Muscle of leg (tissue), 11 donors: ENCODE results near the gene PRDM16. TPM values are rescaled to one million over a fixed set of nuclear protein-coding genes. Genes with fewer than 3 reads are reported as not detected.

Experiments
- DNase-seq: peaks from one replicate; pipeline ENCODE4 v3.0.0; 2013
- H3K27ac ChIP-seq: one replicate; pipeline ENCODE4 v1.5.1; 2013; ENCODE audit warnings: mild to moderate bottlenecking, low read length, control low read depth
- H3K27me3 ChIP-seq: one replicate; pipeline ENCODE4 v1.6.1; 2013; ENCODE audit warnings: low read length; ENCODE audit not compliant: control insufficient read depth, insufficient read depth
- H3K36me3 ChIP-seq: one replicate; pipeline ENCODE4 v1.6.1; 2013; ENCODE audit warnings: low read length; ENCODE audit not compliant: control insufficient read depth, insufficient read depth
- H3K4me1 ChIP-seq: one replicate; pipeline ENCODE4 v1.6.1; 2013; ENCODE audit warnings: low read length; ENCODE audit not compliant: control insufficient read depth, insufficient read depth
- H3K4me3 ChIP-seq: one replicate; pipeline ENCODE4 v1.5.1; 2013; ENCODE audit warnings: low read length, control low read depth
- H3K9me3 ChIP-seq: replicated peaks from 2 replicates; pipeline ENCODE4 v1.6.1; 2013; ENCODE audit warnings: low read depth, low read length; ENCODE audit not compliant: control insufficient read depth
- WGBS: methylation state at CpG from one replicate; pipeline ENCODE4 v1.1.5; 2013; ENCODE audit warnings: missing lambda C conversion rate; ENCODE audit not compliant: insufficient coverage; 5-methylcytosine and 5-hydroxymethylcytosine counted together
- polyA plus RNA-seq, 8 donors: library from polyadenylated mRNA; unstranded; fragments of 120-200 nt; gene quantifications; one replicate each; pipeline versions ENCODE4 v1.2.1 to v1.2.3, GENCODE V29; 2013; ENCODE audit warnings: inconsistent platforms in 1 of 8, low replicate concordance in 1 of 8; ENCODE audit not compliant: insufficient read length in 8 of 8, insufficient read depth in 1 of 8
- total RNA-seq: library from RNA; stranded (reverse); fragments of 120-200 nt; gene quantifications from one replicate; pipeline ENCODE4 v1.2.4, GENCODE V29; 2013

Gene PRDM16
- total and polyA plus RNA-seq, 9 donors = 0.43 to 1.9 (median 0.95) TPM

DNA sequence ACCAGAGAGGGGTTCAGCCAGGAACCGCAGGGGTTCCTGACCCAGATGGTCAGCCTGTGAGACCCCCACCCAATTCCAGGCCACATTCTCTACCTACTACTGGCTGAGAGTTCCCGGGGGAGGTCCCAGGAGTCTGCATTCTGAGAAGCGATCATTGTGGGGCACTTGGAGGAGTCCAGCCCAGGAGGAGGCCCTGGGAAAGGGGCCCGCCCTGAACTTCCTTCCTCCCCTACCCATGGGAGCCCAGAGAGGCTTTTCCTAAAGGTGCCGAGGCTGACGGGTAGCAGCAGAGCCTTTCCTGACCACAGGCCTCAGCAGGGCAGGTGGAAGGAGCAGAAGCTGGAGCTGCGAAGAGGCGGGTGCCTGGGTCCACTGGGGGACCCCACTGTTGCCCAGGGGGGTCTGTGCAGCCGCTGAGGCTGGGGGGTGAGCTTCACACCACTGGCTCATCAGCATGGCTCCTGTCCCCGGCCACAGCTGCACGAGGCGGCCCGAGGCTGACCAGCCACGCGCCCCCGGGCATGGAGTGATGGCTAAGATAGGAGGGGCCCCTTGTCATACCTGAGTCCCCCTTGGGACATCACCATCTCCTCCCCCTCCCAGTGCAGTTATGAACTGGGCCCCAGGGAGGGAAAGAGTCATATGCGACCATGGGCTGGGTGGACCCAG, 127.7 kb downstream of the PRDM16 start:
- peaks cover 10% of the 10 kb centered on the region for H3K4me1 ChIP-seq
- H3K27me3 ChIP-seq = peaks cover 2% of the 10 kb centered on the region

DNA sequence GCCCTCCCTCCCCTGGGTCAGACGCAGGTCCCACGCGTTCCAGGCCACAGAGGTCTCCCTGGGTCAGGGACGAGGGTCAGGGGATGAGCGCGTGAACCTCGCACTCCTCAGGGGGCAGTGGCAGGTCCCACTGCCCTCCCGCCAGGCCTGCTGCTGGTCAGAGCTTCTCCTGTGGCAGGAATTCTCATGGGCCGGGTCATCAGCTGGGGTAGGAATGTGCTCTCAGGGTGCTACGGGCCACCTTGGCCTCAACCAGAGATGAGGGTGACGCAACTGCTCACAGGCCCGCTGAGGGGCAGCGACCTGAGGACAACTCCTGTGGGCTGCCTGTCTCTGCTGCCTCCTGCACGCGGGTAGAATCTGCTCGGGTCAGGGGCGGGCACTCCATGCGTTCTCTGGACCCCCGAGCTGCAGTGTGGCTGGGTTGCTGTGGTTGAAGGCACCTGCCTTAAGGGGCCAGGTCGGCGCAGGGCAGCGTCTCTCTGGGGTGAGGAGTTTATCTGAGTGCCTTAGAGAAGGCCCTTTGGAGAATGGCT, 128.8 kb downstream of the PRDM16 start:
- Histone ChIP-seq H3K4me1 (peaks cover 10% of the 10 kb centered on the region), H3K36me3 (no peaks in the 10 kb centered on the region), H3K9me3 (no peaks in the 10 kb centered on the region), H3K27ac (no peak overlapping the region), H3K4me3 (no peak overlapping the region), H3K27me3 (peaks cover 6% of the 10 kb centered on the region)
- WGBS = 86% methylated on average over 20 of the region's 22 CpGs
- no peak for DNase-seq

More for the DNA sequence above, 127.7 kb downstream of the PRDM16 start:
- H3K9me3 ChIP-seq = peaks cover 2% of the 10 kb centered on the region
- H3K27ac ChIP-seq = no peak overlapping the region
- no peak overlapping the region for H3K4me3 ChIP-seq
- DNase-seq = no peak
- H3K36me3 ChIP-seq = no peaks in the 10 kb centered on the region
- WGBS = 63% methylated on average over 5 of the region's 17 CpGs

- Histone ChIP-seq H3K9me3 (no peaks in the 10 kb centered on the region), H3K4me3 (no peak overlapping the region), H3K27me3 (peaks cover 8% of the 10 kb centered on the region), H3K4me1 (peaks cover 10% of the 10 kb centered on the region), H3K36me3 (no peaks in the 10 kb centered on the region), H3K27ac (no peak overlapping the region)
- 74% methylated on average over 35 of the region's 40 CpGs for WGBS
- DNase-seq = no peak
These were observed 129.6 kb downstream of the PRDM16 start for GRCh38 chr1:3198371-3199271.

GRCh38 chr1:3204725-3205124, 135.7 kb downstream of the PRDM16 start:
- no peaks in the 10 kb centered on the region for H3K9me3 ChIP-seq
- H3K4me1 ChIP-seq = peaks cover 15% of the 10 kb centered on the region
- no peaks in the 10 kb centered on the region for H3K36me3 ChIP-seq
- DNase-seq = no peak
- H3K27ac ChIP-seq = no peak overlapping the region
- peaks cover 60% of the 10 kb centered on the region for H3K27me3 ChIP-seq
- no peak overlapping the region for H3K4me3 ChIP-seq
- 19% methylated on average over 19 of the region's 20 CpGs for WGBS

DNA sequence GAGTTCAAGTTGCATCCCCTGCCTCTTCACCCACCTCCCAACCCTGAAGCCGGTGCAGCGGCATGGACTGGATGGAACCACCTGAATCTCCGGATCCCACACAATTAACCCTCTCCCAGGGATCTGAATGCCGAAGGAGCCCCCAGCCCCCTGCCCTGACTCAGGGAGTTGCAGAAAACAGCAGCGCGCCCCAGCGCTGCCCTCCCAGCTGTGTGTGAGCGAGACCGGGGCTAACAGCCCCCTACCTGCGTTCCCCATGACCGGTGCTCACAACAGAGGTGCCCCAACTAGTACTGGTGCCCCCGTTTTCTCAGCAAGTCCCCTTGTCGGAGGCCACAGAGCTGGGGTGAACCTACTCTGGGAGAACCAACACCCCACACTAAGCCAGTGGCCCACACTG, 136.8 kb downstream of the PRDM16 start:
- 87% methylated on average over 13 of the region's 13 CpGs for WGBS
- no peaks in the 10 kb centered on the region for H3K36me3 ChIP-seq
- peaks cover 59% of the 10 kb centered on the region for H3K27me3 ChIP-seq
- H3K4me3 ChIP-seq = no peak overlapping the region
- no peaks in the 10 kb centered on the region for H3K9me3 ChIP-seq
- peaks cover 15% of the 10 kb centered on the region for H3K4me1 ChIP-seq
- no peak for DNase-seq
- H3K27ac ChIP-seq = no peak overlapping the region

GRCh38 chr1:3206696-3207095, 137.7 kb downstream of the PRDM16 start:
- no peak overlapping the region for H3K4me3 ChIP-seq
- peaks cover 63% of the 10 kb centered on the region for H3K27me3 ChIP-seq
- no peak for DNase-seq
- H3K27ac ChIP-seq = no peak overlapping the region
- H3K4me1 ChIP-seq = peaks cover 15% of the 10 kb centered on the region
- no peaks in the 10 kb centered on the region for H3K9me3 ChIP-seq
- 81% methylated on average over 13 of the region's 13 CpGs for WGBS
- H3K36me3 ChIP-seq = no peaks in the 10 kb centered on the region

GRCh38 chr1:3207217-3207848, 138.3 kb downstream of the PRDM16 start:
- DNase-seq = no peak
- H3K9me3 ChIP-seq = no peaks in the 10 kb centered on the region
- whole genome bisulfite sequencing = 31% methylated on average over 23 of the region's 26 CpGs
- no peak overlapping the region for H3K4me3 ChIP-seq
- peaks cover 63% of the 10 kb centered on the region for H3K27me3 ChIP-seq
- no peaks in the 10 kb centered on the region for H3K36me3 ChIP-seq
- H3K27ac ChIP-seq = no peak overlapping the region
- H3K4me1 ChIP-seq = peaks cover 15% of the 10 kb centered on the region

GRCh38 chr1:3208819-3209200, 139.8 kb downstream of the PRDM16 start:
- Histone ChIP-seq H3K4me3 (no peak overlapping the region), H3K4me1 (peaks cover 15% of the 10 kb centered on the region), H3K9me3 (no peaks in the 10 kb centered on the region), H3K27me3 (peaks cover 61% of the 10 kb centered on the region), H3K27ac (no peak overlapping the region), H3K36me3 (no peaks in the 10 kb centered on the region)
- peak; percentile 45 for DNase-seq
- 82% methylated on average over 2 of the region's 3 CpGs for WGBS

- WGBS = 80% methylated on average over 18 of the region's 19 CpGs
These were observed 140.2 kb downstream of the PRDM16 start for GRCh38 chr1:3209201-3209600.

More at GRCh38 chr1:3209201-3209600, 140.2 kb downstream of the PRDM16 start:
- Histone ChIP-seq H3K4me1 (peaks cover 15% of the 10 kb centered on the region), H3K36me3 (no peaks in the 10 kb centered on the region), H3K9me3 (no peaks in the 10 kb centered on the region), H3K27ac (no peak overlapping the region), H3K4me3 (no peak overlapping the region), H3K27me3 (peaks cover 59% of the 10 kb centered on the region)
- no peak for DNase-seq
